ENCODE measurements around the gene C2orf49. TPM values are rescaled to one million over a fixed set of nuclear protein-coding genes. Genes with fewer than 3 reads are reported as not detected.

The C2orf49 gene
- total RNA-seq, 1 donor = 23.2 TPM

DNA sequence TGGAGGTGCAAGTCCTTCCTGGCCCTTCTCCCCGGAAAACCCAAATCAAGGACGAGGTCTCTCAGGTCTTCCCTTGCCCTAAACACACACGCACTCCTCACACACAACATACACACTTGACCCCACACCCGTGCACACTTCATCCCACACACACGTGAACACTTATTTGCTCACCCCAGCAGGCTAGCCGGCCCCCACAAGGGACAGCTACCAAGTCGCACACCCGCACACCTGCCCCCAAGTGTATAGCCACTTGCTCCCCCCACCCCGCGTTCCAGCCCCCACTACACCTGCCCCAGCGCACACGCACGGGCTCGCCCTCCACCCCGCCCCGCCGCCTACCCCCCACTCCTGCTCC lies 8.2 kb upstream of the C2orf49 start:
- peaks cover 51% of the 10 kb centered on the region for H3K4me1 ChIP-seq (ENCODE audit: insufficient read depth, low read length)
- H3K27me3 ChIP-seq (ENCODE audit: insufficient read depth, low read length) = no peaks in the 10 kb centered on the region
- H3K4me3 ChIP-seq (ENCODE audit: low read length) = peak overlapping the region; percentile 56
- H3K9me3 ChIP-seq (ENCODE audit: low read depth, low read length) = no peaks in the 10 kb centered on the region

DNA sequence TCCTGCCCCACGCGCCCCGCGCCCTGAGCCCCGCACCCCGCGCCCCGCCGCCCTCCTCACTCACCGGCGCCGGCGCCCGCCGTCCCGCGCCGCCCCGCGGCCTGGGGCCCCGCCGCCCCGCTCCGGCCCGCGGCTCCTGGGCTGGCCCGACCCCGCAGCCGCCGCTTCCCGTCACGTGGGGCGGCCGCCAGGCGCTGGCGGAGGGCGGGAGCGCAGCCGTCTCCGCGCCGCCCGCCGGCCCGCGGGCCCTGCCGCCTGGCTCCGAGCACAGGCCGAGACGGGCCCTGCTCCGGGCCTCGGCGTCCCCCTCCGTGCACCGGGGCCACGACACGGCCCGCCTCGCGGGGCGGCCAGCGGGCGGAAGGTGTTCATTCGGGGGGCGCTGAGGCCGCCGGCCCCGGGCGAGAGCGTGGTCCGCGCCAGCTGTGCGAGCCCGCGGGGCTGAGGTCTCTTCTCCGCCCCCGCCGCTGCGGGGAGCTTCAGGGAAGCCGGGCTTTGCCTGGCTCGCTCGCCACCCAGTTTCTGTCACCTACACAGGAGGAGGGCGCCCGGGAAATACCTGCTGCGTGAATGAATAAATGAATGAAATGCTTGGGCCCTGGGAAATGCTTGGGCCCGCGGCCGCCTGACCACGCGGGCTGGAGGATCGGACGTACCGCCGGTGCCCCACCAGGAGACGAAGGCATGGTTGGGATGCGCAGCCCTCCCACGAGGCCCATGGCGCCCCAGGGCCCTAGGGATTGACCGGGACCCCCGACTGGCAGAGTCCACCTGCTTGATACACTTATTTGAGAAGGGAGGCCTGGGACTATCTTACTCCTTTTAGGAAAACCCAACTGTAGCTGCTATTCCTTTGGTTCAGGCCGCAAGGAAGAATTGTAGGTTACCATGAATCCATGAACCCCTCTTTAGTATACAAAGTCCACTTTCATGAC lies 7.5 kb upstream of the C2orf49 start, which contains the start of gene TGFBRAP1:
TGFBRAP1 (minus strand) TSS at position 175 of the 935 bp plus-strand sequence. CDS start 21,434 bp downstream, outside the sequence.
- no peaks in the 10 kb centered on the region for H3K27me3 ChIP-seq (ENCODE audit: insufficient read depth, low read length)
- peak within 1 kb of the TSS; percentile 67 for H3K4me3 ChIP-seq (ENCODE audit: low read length)
- peaks cover 44% of the 10 kb centered on the region for H3K4me1 ChIP-seq (ENCODE audit: insufficient read depth, low read length)
- H3K9me3 ChIP-seq (ENCODE audit: low read depth, low read length) = no peaks in the 10 kb centered on the region

DNA sequence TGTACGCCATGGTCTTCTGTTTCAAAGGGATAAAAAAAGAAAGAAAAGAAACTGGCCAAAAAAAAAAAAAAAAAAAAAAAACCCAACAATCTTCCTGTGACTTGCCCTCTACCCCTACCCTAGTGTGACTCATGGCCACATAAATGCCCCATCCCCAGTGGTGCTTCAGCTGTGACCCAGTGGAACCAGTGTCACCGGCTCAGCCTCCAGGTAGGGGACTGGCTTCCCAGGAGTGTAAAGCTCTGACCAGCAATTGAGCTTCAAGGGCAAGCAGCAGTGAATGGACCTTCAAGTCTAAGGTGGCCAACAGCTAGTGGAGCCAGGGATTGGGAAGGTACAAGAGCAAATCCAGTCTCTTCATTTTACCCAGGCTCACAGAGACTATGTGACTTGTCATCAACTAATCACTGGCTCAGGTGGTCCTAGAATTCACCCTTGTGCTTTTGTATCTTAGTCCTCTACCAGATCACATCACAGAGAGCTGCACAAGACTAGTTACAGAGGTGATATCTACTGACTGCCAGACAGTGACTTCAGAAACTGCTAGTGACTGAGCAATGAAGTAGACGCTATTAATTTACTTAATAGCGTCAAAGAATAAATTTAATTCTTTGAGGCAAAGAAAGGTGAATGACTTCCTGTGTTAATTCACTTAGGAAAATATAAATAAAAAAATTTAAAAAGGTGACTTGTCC lies 6.5 kb upstream of the C2orf49 start:
- no peaks in the 10 kb centered on the region for H3K9me3 ChIP-seq (ENCODE audit: low read depth, low read length)
- H3K4me3 ChIP-seq (ENCODE audit: low read length) = peak overlapping the region; percentile 4
- no peaks in the 10 kb centered on the region for H3K27me3 ChIP-seq (ENCODE audit: insufficient read depth, low read length)
- H3K4me1 ChIP-seq (ENCODE audit: insufficient read depth, low read length) = peaks cover 34% of the 10 kb centered on the region

DNA sequence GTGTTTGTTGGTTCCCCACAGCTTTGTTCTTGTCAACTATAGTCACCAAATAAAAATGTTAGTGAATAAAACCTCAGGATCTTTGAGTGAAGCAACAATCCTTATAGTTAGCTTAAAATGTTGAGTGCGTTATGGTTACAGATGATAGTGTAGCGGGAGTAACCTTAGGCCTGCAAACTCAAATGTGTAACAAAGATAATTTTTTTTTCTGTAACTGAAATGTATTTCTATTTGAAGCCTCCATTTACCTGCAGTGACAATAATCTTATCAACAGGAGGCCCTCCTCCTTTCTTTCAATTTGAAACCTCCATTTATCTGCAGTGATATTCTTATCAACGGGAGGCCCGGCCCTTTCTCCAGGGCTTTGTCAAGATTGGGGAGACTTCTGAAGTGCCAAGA lies 3.1 kb upstream of the C2orf49 start:
- Histone ChIP-seq H3K4me3 (ENCODE audit: low read length) (no peak overlapping the region), H3K9me3 (ENCODE audit: low read depth, low read length) (no peaks in the 10 kb centered on the region), H3K4me1 (ENCODE audit: insufficient read depth, low read length) (peaks cover 30% of the 10 kb centered on the region), H3K27me3 (ENCODE audit: insufficient read depth, low read length) (no peaks in the 10 kb centered on the region)

DNA sequence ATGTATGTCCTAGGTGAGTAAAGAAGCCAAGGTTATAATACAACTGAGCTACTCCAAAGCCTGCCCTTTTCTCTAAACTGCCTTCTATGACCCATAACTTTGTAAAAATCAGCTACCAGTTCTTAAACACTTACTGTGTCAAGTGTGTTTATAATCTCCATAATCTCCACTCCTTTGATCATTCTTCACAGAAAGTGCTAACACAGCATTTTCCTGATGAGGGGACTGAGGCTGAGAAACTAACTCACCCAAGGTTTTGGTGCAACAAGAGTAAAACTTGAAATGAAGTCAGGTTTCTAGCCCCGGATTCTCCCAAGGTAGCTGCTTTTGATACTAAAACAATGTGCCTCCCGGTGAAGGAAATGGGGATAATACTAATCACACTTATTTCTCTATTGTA lies 1.9 kb upstream of the C2orf49 start:
- no peak overlapping the region for H3K4me3 ChIP-seq (ENCODE audit: low read length)

DNA sequence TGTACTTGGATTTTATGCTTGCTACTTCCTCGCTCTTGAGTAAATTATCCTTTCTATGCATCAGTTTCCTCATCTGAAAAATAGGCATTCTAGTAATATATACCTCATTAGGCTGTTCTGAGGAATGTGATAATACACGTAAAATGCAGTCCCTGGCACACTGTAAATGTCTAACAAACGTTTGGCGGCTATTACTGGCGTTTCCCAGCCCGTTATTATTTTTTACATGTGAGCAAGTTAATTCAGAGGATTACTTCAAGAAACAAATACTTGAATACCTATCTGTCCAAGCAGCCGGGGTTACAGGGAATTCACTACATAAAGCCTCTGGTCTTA lies 586 bp upstream of the C2orf49 start:
- H3K4me1 ChIP-seq (ENCODE audit: insufficient read depth, low read length) = peaks cover 17% of the 10 kb centered on the region
- no peaks in the 10 kb centered on the region for H3K9me3 ChIP-seq (ENCODE audit: low read depth, low read length)
- H3K27me3 ChIP-seq (ENCODE audit: insufficient read depth, low read length) = no peaks in the 10 kb centered on the region
- peak overlapping the region; percentile 67 for H3K4me3 ChIP-seq (ENCODE audit: low read length)

More for the DNA sequence above, 1.9 kb upstream of the C2orf49 start:
- peaks cover 23% of the 10 kb centered on the region for H3K4me1 ChIP-seq (ENCODE audit: insufficient read depth, low read length)
- no peaks in the 10 kb centered on the region for H3K27me3 ChIP-seq (ENCODE audit: insufficient read depth, low read length)
- H3K9me3 ChIP-seq (ENCODE audit: low read depth, low read length) = no peaks in the 10 kb centered on the region

DNA sequence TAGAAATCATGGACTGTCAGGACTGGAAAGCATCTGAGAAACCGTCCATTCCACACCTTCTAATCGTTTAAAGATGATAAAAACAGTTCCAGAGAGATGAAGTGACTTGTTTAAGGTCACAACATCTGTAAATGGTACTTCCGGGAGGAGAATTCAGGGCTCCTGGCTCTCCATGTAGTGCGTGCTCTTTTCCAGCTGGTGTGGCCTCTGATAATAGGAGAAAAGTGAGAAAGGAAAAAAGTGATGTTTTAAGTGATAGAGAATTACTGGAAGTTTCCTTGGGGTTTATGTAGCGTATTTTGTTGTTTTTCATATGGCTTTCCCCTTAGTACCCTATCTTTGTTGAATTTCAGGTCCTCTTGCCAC lies 663 bp downstream of the C2orf49 start:
- Histone ChIP-seq H3K4me3 (ENCODE audit: low read length) (peak overlapping the region; percentile 67), H3K27me3 (ENCODE audit: insufficient read depth, low read length) (no peaks in the 10 kb centered on the region), H3K9me3 (ENCODE audit: low read depth, low read length) (no peaks in the 10 kb centered on the region), H3K4me1 (ENCODE audit: insufficient read depth, low read length) (peaks cover 17% of the 10 kb centered on the region)

DNA sequence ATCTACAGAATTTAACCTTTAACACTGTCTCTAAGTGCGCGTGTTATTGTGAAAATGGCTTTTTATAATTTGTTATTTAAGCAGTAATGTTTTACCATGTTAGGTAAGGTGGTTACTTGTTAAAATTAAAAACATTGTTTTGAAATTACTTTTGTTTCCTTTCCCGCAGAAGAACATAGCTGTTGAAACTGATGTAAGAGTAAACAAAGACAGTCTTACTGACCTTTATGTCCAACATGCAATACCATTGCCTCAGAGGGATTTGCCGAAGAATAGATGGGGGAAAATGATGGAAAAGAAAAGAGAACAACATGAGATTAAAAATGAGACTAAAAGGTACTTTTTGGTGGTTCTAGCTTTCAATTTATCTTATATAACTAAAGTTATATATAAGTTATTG lies 2.1 kb downstream of the C2orf49 start:
- no peaks in the 10 kb centered on the region for H3K9me3 ChIP-seq (ENCODE audit: low read depth, low read length)

DNA sequence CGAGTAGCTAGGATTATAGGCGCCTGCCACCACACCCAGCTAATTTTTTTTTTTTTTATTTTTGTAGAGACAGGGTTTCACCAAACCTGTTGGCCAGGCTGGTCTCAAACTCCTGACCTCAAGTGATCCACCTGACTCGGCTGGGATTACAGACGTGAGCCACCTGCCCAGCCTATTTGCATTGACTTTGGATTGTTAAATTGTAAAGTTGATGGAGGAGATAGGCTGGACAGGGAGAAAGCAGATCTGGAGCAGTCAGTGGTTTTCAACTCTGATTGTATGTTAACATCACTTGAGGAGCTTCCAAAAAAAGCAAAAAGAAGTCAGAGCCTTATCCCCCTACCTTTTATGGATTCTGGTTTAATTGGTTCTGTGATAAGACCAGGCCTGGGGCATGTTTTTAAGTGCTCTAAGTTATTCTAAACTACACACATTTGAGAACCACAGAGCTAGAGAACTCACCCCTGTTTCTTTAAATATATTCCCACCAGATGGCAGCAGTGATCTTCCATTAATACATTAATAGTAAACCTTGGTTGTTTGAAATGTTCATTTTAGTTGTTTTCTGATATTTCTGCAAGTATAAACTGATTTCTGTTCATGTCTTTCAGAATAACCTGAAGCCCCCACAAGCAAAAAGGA lies 7.5 kb downstream of the C2orf49 start:
- H3K9me3 ChIP-seq (ENCODE audit: low read depth, low read length) = no peaks in the 10 kb centered on the region
- H3K4me3 ChIP-seq (ENCODE audit: low read length) = no peak overlapping the region
- no peaks in the 10 kb centered on the region for H3K4me1 ChIP-seq (ENCODE audit: insufficient read depth, low read length)
- H3K27me3 ChIP-seq (ENCODE audit: insufficient read depth, low read length) = no peaks in the 10 kb centered on the region

More for the DNA sequence above, 2.1 kb downstream of the C2orf49 start:
- Histone ChIP-seq H3K27me3 (ENCODE audit: insufficient read depth, low read length) (no peaks in the 10 kb centered on the region), H3K4me3 (ENCODE audit: low read length) (no peak overlapping the region), H3K4me1 (ENCODE audit: insufficient read depth, low read length) (peaks cover 17% of the 10 kb centered on the region)

DNA sequence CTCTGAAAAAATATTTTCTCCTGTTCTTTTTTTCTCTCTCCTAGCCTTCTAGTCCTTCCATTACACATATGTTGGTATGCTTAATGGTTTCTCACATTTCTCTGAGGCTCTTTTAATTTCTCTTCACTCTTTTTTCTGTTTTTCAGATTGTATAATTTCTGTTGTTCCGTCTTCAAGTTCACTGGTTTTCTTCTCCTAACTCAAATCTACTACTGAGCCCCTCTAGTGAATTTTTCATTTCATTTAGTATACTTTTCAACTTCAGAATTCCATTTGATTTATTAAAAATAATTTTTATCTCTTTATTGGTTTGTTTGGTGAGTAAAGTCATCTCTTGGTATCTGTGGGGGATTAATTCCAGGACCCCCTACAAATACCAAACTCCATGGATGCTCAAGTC lies 19.8 kb downstream of the C2orf49 start:
- no peak overlapping the region for H3K4me3 ChIP-seq (ENCODE audit: low read length)
- no peaks in the 10 kb centered on the region for H3K27me3 ChIP-seq (ENCODE audit: insufficient read depth, low read length)
- no peaks in the 10 kb centered on the region for H3K4me1 ChIP-seq (ENCODE audit: insufficient read depth, low read length)
- H3K9me3 ChIP-seq (ENCODE audit: low read depth, low read length) = peaks cover 17% of the 10 kb centered on the region

DNA sequence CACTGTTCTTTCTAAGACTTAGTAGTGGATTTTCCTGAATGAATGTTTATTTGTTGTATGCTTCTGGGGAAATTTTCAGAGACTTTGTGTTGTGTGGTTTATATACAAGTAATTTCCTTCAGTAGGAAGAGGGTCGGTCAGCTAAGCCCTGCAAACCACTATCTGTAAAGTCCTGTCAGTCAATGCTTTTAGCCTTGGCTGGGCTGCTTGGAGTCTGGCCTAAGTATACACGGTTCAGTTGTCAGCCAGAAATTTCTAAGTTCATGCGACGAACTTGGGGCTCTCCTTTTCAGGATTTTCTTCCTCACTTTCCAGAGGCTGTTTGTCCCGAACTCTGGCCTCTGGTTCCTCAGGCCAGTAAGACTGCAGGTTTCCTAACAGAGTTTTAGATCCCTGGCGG lies 21.3 kb downstream of the C2orf49 start:
- H3K27me3 ChIP-seq (ENCODE audit: insufficient read depth, low read length) = no peaks in the 10 kb centered on the region
- H3K4me3 ChIP-seq (ENCODE audit: low read length) = no peak overlapping the region

DNA sequence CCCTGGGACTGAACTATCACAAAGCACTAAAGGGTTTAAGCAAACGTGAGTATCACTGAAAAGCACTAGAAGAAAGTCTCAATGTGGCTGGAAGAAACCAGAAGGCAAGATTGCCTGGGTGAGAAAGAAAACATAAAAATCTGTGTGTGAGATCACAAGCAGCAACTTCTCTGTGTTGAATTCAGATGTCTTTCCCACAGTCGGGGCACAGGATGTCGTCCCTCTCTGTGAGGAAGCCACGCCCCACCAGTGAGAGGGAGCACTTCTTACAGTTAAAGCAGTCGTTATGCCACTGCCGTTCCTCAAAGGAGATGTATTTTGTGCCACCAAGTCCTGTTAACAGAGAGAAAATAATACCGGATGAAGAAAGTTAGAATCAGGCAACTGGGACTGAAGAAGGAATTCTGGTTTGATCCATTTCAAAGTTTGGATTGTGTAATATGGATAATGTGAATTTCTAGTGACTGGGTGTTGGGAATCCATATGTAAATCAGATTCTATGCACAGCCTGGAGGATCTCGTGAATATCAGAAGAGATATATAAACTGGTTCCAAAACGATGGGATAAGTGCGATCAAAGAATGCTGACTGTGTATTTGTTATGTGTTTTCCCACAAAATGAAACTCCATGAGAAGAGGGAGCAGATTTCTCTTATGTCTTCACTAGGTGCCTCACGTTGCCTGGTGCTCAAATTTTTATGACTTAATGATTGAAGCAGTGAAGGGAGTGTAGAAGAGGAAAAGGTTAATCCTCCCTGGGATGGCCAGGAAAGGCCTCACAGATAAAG lies 24.0 kb downstream of the C2orf49 start:
- Histone ChIP-seq H3K27me3 (ENCODE audit: insufficient read depth, low read length) (no peaks in the 10 kb centered on the region), H3K4me1 (ENCODE audit: insufficient read depth, low read length) (no peaks in the 10 kb centered on the region), H3K9me3 (ENCODE audit: low read depth, low read length) (peaks cover 11% of the 10 kb centered on the region), H3K4me3 (ENCODE audit: low read length) (no peak overlapping the region)

More for the DNA sequence above, 21.3 kb downstream of the C2orf49 start:
- Histone ChIP-seq H3K4me1 (ENCODE audit: insufficient read depth, low read length) (no peaks in the 10 kb centered on the region), H3K9me3 (ENCODE audit: low read depth, low read length) (peaks cover 17% of the 10 kb centered on the region)

DNA sequence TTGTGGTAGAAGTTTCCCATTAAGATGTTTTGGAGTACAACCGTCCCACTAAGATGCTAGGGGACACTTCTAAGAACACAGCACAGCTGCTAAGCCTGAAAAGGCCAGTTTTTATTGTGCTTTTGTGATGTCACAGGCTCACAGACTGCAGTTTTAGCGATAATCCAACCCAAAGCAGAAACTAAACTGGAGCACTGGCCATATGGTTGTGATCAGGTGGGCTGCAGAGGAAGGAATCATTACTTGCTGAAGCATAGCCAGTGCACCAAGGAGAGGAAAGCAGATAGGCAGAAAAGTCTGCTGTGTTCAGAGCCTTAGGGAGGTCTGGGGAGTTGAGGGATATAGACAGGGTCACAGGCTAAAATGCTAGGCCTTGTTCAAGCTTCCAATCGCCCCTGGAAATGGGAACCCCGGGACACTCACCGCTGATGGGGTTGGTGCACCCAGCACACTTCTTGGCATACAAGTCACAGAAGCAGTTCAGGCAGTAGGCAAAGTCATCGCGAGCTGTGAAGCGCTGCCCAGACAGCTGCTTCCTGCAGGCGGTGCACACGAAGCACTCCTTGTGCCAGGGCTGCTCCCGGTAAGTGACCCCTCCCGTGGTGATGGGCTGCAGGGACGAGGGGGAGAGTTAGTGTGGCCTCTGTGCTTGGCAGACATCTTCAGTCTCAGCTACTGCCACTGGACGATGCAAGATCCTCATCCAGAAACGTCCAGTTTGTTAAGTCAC lies 25.7 kb downstream of the C2orf49 start:
- Histone ChIP-seq H3K4me3 (ENCODE audit: low read length) (no peak overlapping the region), H3K4me1 (ENCODE audit: insufficient read depth, low read length) (no peaks in the 10 kb centered on the region), H3K27me3 (ENCODE audit: insufficient read depth, low read length) (no peaks in the 10 kb centered on the region), H3K9me3 (ENCODE audit: low read depth, low read length) (no peaks in the 10 kb centered on the region)

DNA sequence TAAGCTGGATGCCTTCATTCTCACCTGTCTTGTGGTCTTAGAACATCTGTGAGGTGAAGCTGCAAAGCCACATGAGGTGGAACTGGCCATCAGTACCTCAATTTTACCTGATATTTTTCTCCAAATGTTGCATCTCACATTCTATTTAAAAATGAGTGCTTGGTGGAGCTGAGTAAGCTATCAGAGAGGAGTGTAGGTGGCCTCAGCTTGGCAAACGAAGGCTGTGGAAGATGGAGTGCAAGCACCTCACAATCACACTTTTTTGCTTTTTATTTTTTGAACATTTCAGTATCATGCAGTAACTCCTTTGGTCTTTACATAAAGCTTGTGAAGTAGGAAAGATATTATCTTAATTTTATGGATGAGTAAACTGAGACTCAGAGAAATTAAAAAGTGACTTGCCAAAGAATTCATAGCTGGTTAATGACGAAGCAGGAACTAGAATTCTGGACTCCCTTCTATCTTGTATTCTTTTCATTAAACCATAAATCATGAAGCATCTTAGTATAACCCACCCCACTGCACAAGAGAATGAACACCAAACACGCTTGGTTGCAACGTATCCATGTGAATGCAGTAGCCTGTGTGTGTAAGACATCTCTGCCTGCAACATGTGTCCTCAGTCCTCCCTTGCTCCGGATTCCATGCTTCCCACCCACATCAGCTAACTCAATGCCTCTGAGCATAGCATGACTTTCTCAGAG lies 27.2 kb downstream of the C2orf49 start:
- H3K9me3 ChIP-seq (ENCODE audit: low read depth, low read length) = no peaks in the 10 kb centered on the region
- no peaks in the 10 kb centered on the region for H3K4me1 ChIP-seq (ENCODE audit: insufficient read depth, low read length)
- no peak overlapping the region for H3K4me3 ChIP-seq (ENCODE audit: low read length)
- H3K27me3 ChIP-seq (ENCODE audit: insufficient read depth, low read length) = no peaks in the 10 kb centered on the region

Data from mononuclear cell (primary cell).